OCI-LY7 (cell line): ENCODE measurements around the gene BRD7. TPM values are rescaled to one million over a fixed set of nuclear protein-coding genes. Genes with fewer than 3 reads are reported as not detected.

Experiments used
- BruUV-seq: library from RNA; stranded (reverse); fragments of 400-500 nt; replicated peaks from 2 replicates; lab custom pipeline; 2021; lab: Mats Ljungman, UMichigan
- CTCF ChIA-PET: fragments of 300-600 bp; sonication (Branson Sonifier 250); formaldehyde crosslinking; loops from one replicate; lab custom pipeline; 2022; ENCODE audit warnings: antibody characterized with exemption; ENCODE audit not compliant: unreplicated experiment; lab: Charles Lee
- POLR2A ChIA-PET: fragments of 300-600 bp; sonication (Branson Sonifier 250); formaldehyde crosslinking; loops from one replicate; lab custom pipeline; 2022; ENCODE audit warnings: antibody characterized with exemption; lab: Charles Lee
- DNase-seq: peaks from one replicate; pipeline ENCODE4 v3.0.0-alpha.2; 2015; ENCODE audit warnings: low spot score
- H2AFZ ChIP-seq: fragments of 200-600 bp; sonication (generic), shearing (Covaris generic); 2 replicates; pipeline ENCODE4 v1.6.1; 2014; ENCODE audit warnings: mild to moderate bottlenecking, antibody characterized with exemption, low read length, moderate library complexity
- H3K27ac ChIP-seq: fragments of 200-600 bp; sonication (generic); 2 replicates; pipeline ENCODE4 v1.5.1; 2014; ENCODE audit warnings: mixed run types, low read depth, mild to moderate bottlenecking, moderate library complexity, low read length, inconsistent platforms; ENCODE audit not compliant: poor library complexity, severe bottlenecking
- H3K36me3 ChIP-seq: fragments of 200-600 bp; sonication (generic); 2 replicates; pipeline ENCODE4 v1.6.1; 2014; ENCODE audit warnings: mild to moderate bottlenecking, antibody characterized with exemption, low read length, moderate library complexity, mixed read lengths; ENCODE audit not compliant: insufficient read depth
- H3K4me1 ChIP-seq: fragments of 200-600 bp; sonication (generic); 2 replicates; pipeline ENCODE4 v1.5.1; 2014; ENCODE audit warnings: mild to moderate bottlenecking, low read length; ENCODE audit not compliant: insufficient read depth, poor library complexity, severe bottlenecking
- H3K4me2 ChIP-seq: fragments of 200-600 bp; sonication (generic); 2 replicates; pipeline ENCODE4 v1.6.1; 2014; ENCODE audit warnings: mild to moderate bottlenecking, low read length
- H3K4me3 ChIP-seq: fragments of 200-600 bp; sonication (generic); 2 replicates; pipeline ENCODE4 v1.5.1; 2014; ENCODE audit warnings: mild to moderate bottlenecking, low read depth, low read length; ENCODE audit not compliant: poor library complexity, severe bottlenecking
- H3K79me2 ChIP-seq: fragments of 200-600 bp; sonication (generic); 2 replicates; pipeline ENCODE4 v1.6.1; 2016; ENCODE audit warnings: low read depth, mild to moderate bottlenecking, low read length, moderate library complexity, mixed read lengths; ENCODE audit not compliant: insufficient read depth
- H3K9me2 ChIP-seq: fragments of 200-600 bp; sonication (generic); 2 replicates; pipeline ENCODE4 v1.6.1; 2016; ENCODE audit warnings: mild to moderate bottlenecking, low read length, mixed read lengths; ENCODE audit not compliant: insufficient read depth
- H3K9me3 ChIP-seq: fragments of 200-600 bp; sonication (generic); 2 replicates; pipeline ENCODE4 v1.6.1; 2014; ENCODE audit warnings: mild to moderate bottlenecking, mixed run types, low read length, mixed read lengths
- H4K20me1 ChIP-seq: fragments of 200-600 bp; sonication (generic); 2 replicates; pipeline ENCODE4 v1.6.1; 2014; ENCODE audit warnings: mild to moderate bottlenecking, antibody characterized with exemption, low read length, moderate library complexity, mixed read lengths; ENCODE audit not compliant: insufficient read depth
- EZH2phosphoT487 ChIP-seq: fragments of 200-600 bp; sonication (generic); IDR thresholded peaks from 2 replicates; pipeline ENCODE4 v1.6.1; 2018; ENCODE audit warnings: low read depth, borderline replicate concordance, mild to moderate bottlenecking, mixed run types, antibody characterized with exemption, low read length, moderate library complexity, mixed read lengths
- intact Hi-C: fragments of 100-400 bp; cut with micrococcal nuclease; formaldehyde crosslinking; loops from one replicate; pipeline ENCODE4 v1.10.0; 2022; ENCODE audit not compliant: unreplicated experiment
- total RNA-seq, 2 experiments: library from RNA; depleted of rRNA in 1 of 2; stranded (reverse); fragments of >200 nt in 1 of 2; shearing (Covaris generic) in 1 of 2; gene quantifications; 2 replicates each; pipeline ENCODE4 v1.2.3, GENCODE V29; 2014 to 2022
- TF ChIP-seq, protein P1 (sequence below): fragments of 200-600 bp; sonication (generic); conservative IDR thresholded peaks from 2 replicates; pipeline ENCODE4 v1.5.1; 2014; ENCODE audit warnings: mild to moderate bottlenecking, antibody characterized with exemption, low read length, moderate library complexity, mixed read lengths

The BRD7 gene
- total RNA-seq, 2 experiments from 2014 or later: 78.5 to 105 TPM

- ChIA-PET CTCF (no interaction called here), POLR2A (no interaction called here)
- TF ChIP-seq, protein P1, sequence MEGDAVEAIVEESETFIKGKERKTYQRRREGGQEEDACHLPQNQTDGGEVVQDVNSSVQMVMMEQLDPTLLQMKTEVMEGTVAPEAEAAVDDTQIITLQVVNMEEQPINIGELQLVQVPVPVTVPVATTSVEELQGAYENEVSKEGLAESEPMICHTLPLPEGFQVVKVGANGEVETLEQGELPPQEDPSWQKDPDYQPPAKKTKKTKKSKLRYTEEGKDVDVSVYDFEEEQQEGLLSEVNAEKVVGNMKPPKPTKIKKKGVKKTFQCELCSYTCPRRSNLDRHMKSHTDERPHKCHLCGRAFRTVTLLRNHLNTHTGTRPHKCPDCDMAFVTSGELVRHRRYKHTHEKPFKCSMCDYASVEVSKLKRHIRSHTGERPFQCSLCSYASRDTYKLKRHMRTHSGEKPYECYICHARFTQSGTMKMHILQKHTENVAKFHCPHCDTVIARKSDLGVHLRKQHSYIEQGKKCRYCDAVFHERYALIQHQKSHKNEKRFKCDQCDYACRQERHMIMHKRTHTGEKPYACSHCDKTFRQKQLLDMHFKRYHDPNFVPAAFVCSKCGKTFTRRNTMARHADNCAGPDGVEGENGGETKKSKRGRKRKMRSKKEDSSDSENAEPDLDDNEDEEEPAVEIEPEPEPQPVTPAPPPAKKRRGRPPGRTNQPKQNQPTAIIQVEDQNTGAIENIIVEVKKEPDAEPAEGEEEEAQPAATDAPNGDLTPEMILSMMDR: no peak
- TF ChIP-seq EZH2phosphoT487: no peak
- Histone ChIP-seq H3K27ac (no peak overlapping the region), H3K9me2 (no peaks in the 10 kb centered on the region), H3K4me2 (no peak overlapping the region), H3K4me3 (no peak overlapping the region), H4K20me1 (no peaks in the 10 kb centered on the region), H3K36me3 (peaks cover 18% of the 10 kb centered on the region; the same call in 1 of the 2 replicates), H3K4me1 (no peaks in the 10 kb centered on the region), H3K79me2 (no peaks in the 10 kb centered on the region), H2AFZ (no peak overlapping the region), H3K9me3 (no peaks in the 10 kb centered on the region)
- intact Hi-C loops: no loop called here
- DNase-seq: no peak
- no TSS peak for BruUV-seq
Measured at GRCh38 chr16:50303041-50303604, 65.7 kb downstream of the BRD7 start.

- Histone ChIP-seq H3K36me3 (peaks cover 19% of the 10 kb centered on the region; the same call in 1 of the 2 replicates), H3K4me2 (no peak overlapping the region), H3K4me1 (no peaks in the 10 kb centered on the region), H3K9me3 (no peaks in the 10 kb centered on the region), H2AFZ (no peak overlapping the region), H4K20me1 (no peaks in the 10 kb centered on the region), H3K27ac (no peak overlapping the region), H3K9me2 (no peaks in the 10 kb centered on the region), H3K4me3 (no peak overlapping the region), H3K79me2 (no peaks in the 10 kb centered on the region)
- TF ChIP-seq, protein P1: no peak
- TF ChIP-seq EZH2phosphoT487: no peak
- ChIA-PET CTCF (no interaction called here), POLR2A (no interaction called here)
- no TSS peak for BruUV-seq
- intact Hi-C loops: no loop called here
- no peak for DNase-seq
Measured at GRCh38 chr16:50302472-50303005, 66.2 kb downstream of the BRD7 start.

- Histone ChIP-seq H3K9me3 (no peaks in the 10 kb centered on the region), H4K20me1 (no peaks in the 10 kb centered on the region), H3K27ac (no peak overlapping the region), H3K4me2 (no peak overlapping the region), H3K4me1 (no peaks in the 10 kb centered on the region), H2AFZ (no peak overlapping the region), H3K4me3 (no peak overlapping the region), H3K79me2 (no peaks in the 10 kb centered on the region), H3K36me3 (peaks cover 24% of the 10 kb centered on the region; the same call in 1 of the 2 replicates), H3K9me2 (no peaks in the 10 kb centered on the region)
- BruUV-seq: no TSS peak
- DNase-seq: no peak
- CTCF ChIA-PET: no interaction called here
- intact Hi-C loops: no loop called here
- no peak for TF ChIP-seq EZH2phosphoT487
- TF ChIP-seq, protein P1: no peak
- POLR2A ChIA-PET: no interaction called here
Measured at GRCh38 chr16:50301626-50302471, 66.9 kb downstream of the BRD7 start.
